Activated CD4-positive, alpha-beta T cell treated with anti-CD3 and anti-CD28 coated beads, Interleukin-2, amount 50 U/mL, for 4 hours (primary cell): ENCODE results near the gene DCAF8L2.
"Not testable (repeated sequence)": the region's sequence is repeated elsewhere in the genome, so short reads cannot be mapped to it uniquely, and the experiment has no call there.

Experiments
- DNase-seq, 2 experiments: peaks; one replicate each; pipeline ENCODE4 v3.0.0-alpha.2; 2020

The DCAF8L2 gene

GRCh38 chrX:27680726-27681125 is 90.6 kb downstream of the DCAF8L2 start:
- no peak for DNase-seq

- not testable (repeated sequence) for DNase-seq
Measured at GRCh38 chrX:27683566-27684208, 93.5 kb downstream of the DCAF8L2 start.

GRCh38 chrX:27694667-27695066 is 104.5 kb downstream of the DCAF8L2 start:
- DNase-seq, result no peak

GRCh38 chrX:27706526-27706925 is 116.4 kb downstream of the DCAF8L2 start:
- no peak for DNase-seq

GRCh38 chrX:27715610-27716009 is 125.5 kb downstream of the DCAF8L2 start:
- no peak for DNase-seq

- DNase-seq, result no peak
Measured at GRCh38 chrX:27728291-27728690, 138.1 kb downstream of the DCAF8L2 start.

- DNase-seq, result no peak
Measured at GRCh38 chrX:27731962-27732361, 141.8 kb downstream of the DCAF8L2 start.

- DNase-seq, result no peak
Measured at GRCh38 chrX:27735914-27736313, 145.8 kb downstream of the DCAF8L2 start.

- no peak for DNase-seq
Measured at GRCh38 chrX:27740933-27741332, 150.8 kb downstream of the DCAF8L2 start.

- not testable (repeated sequence) for DNase-seq
Measured at GRCh38 chrX:27743521-27743920, 153.4 kb downstream of the DCAF8L2 start.

- no peak for DNase-seq
Measured at GRCh38 chrX:27746516-27746915, 156.4 kb downstream of the DCAF8L2 start.

- DNase-seq, result not testable (repeated sequence)
Measured at GRCh38 chrX:27750298-27750697, 160.2 kb downstream of the DCAF8L2 start.

GRCh38 chrX:27751976-27752375 is 161.8 kb downstream of the DCAF8L2 start:
- no peak for DNase-seq

GRCh38 chrX:27765718-27766117 is 175.6 kb downstream of the DCAF8L2 start:
- DNase-seq, result no peak

- DNase-seq, result no peak
Measured at GRCh38 chrX:27767387-27767786, 177.2 kb downstream of the DCAF8L2 start.

GRCh38 chrX:27775984-27776383 is 185.8 kb downstream of the DCAF8L2 start:
- DNase-seq, result no peak

GRCh38 chrX:27796640-27797257 is 206.6 kb downstream of the DCAF8L2 start:
- DNase-seq, result no peak

GRCh38 chrX:27797575-27797974 is 207.4 kb downstream of the DCAF8L2 start:
- no peak for DNase-seq
